T47D (cell line): Measurements from ENCODE around the gene AIF1L.
"Not testable (repeated sequence)": the region's sequence is repeated elsewhere in the genome, so short reads cannot be mapped to it uniquely, and the experiment has no call there.

Source experiments
- DNase-seq, 2 experiments: peaks; one replicate each; pipeline versions ENCODE4 v3.0.0 to v3.0.0-alpha.2; 2011 to 2012; ENCODE audit warnings: low read depth in 1 of 2, low spot score in 1 of 2
- JUND ChIP-seq: IDR thresholded peaks from 2 replicates; pipeline ENCODE4 v1.6.1; 2012; ENCODE audit warnings: low read depth
- in situ Hi-C: cut with HindIII; loops from 2 replicates; pipeline ENCODE4 v1.10.0; 2016; ENCODE audit warnings: low sequenced_read_pairs, low pct_unique_long_range_greater_than_20kb

Gene AIF1L

GRCh38 chr9:131097126-131097947 lies 1.0 kb downstream of the AIF1L start:
- DNase-seq, result no peak
- no peak for TF ChIP-seq JUND
- in situ Hi-C loops, result no loop called here

- in situ Hi-C loops, result no loop called here
- DNase-seq, result no peak
- TF ChIP-seq JUND, result no peak
Observed at GRCh38 chr9:131097948-131098278, 1.6 kb downstream of the AIF1L start.

- TF ChIP-seq JUND, result no peak
- in situ Hi-C loops, result no loop called here
- no peak for DNase-seq
Observed at GRCh38 chr9:131098391-131099101, 2.2 kb downstream of the AIF1L start.

- in situ Hi-C loops, result no loop called here
- TF ChIP-seq JUND, result no peak
- DNase-seq, result no peak
Observed at GRCh38 chr9:131099102-131099606, 2.8 kb downstream of the AIF1L start.

GRCh38 chr9:131099845-131100244 lies 3.5 kb downstream of the AIF1L start:
- DNase-seq, in situ Hi-C loops: not testable (repeated sequence)

DNA sequence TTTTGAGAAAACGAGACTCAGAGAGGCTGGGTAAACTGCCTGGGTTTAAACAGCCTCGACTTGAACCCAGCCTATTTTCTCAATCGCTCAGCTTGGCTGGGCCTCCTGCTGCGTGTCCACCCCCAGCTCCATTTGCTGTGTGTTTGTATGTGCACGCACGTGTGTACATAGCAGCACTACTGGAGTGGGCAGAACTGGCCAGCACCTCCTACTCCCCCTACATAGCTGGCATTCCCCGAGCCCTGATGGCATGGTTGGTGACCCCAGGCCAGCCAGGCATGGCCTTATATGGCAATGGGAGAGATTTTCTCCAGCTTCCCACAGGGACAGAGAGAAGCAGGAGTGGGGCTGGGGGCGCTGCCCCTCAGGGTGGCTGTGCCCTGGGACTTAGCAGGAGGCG lies 4.1 kb downstream of the AIF1L start:
- in situ Hi-C loops, result no loop called here
- TF ChIP-seq JUND, result no peak
- DNase-seq, result no peak

DNA sequence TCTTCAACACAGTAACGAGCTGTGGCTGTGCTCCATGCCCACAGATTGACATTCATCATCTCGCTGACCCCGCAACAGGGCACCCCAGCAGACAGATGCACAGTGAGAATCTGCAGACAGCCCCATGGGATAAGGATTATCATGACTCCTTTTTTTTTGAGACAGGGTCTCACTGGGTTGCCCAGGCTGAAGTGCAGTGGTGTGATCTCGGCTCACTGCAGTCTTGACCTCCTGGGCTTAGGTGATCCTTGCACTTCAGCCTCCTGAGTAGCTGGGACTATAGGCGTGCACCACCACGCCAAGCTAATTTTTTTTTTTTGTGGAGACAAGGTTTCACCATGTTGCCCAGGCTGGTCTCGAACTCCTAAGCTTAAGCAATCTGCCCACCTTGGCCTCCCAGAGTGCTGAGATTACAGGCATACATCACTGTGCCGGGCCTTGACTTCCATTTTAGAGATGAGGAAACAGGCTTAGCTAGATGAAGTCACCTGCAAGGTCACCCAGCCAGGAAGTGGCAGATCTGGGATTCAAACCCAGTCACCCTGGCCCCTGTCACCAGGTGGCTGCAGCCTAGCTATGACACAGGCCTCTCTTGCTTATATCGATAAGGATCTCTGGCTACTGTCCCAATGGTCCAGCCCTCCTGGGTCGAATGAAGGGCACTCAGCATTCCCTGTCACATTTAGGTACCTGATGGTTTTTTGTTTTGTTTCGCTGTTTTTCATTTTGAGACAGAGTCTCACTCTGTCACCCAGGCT lies 5.1 kb downstream of the AIF1L start:
- DNase-seq, result peak in 1 of 2 experiments; percentile 52
- in situ Hi-C loops, result no loop called here
- TF ChIP-seq JUND, result no peak

DNA sequence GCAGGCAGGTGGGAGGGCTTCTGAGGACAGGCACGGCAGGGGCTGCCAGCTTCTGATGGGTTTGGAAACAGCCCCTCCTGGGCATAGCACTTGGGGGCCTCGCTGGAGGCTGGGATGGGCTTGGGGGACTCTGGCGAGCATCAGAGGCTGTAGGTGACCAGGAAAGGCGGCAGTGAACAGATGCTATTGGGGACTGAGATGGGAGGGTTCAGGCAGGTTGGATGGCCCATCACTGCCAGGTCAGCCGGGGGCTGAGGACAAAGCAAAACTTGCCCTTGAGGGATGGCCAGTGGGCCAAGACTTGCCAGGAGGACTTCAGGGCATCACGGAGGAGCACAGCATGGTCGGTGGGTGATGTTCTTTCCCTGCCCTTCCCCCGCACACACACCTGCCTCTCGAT lies 6.7 kb downstream of the AIF1L start:
- in situ Hi-C loops, result no loop called here
- no peak for TF ChIP-seq JUND
- no peak for DNase-seq

- in situ Hi-C loops, result no loop called here
- TF ChIP-seq JUND, result no peak
- DNase-seq, result no peak
Observed at GRCh38 chr9:131103535-131103934, 7.2 kb downstream of the AIF1L start.

GRCh38 chr9:131104016-131104740 lies 7.8 kb downstream of the AIF1L start:
- no peak for TF ChIP-seq JUND
- no peak for DNase-seq
- in situ Hi-C loops, result no loop called here

DNA sequence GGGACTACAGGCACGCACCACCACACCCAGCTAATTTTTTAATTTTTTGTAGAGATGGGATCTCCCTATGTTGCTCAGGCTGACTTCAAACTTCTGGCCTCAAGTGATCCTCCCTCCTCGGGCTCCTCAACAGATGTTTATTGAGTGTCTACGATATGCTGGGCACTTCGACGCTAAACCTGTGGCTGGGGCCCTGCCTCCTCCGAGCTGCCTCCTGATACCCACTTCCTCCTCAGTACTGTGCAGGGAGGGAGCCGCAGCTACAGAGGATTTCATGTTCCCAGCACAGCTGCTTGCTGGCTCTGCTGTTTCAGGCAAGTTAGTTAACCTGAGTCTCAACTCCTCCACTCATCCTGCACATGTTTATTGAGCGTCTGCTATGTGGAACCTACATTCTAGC lies 9.6 kb downstream of the AIF1L start:
- DNase-seq, result no peak
- no peak for TF ChIP-seq JUND
- in situ Hi-C loops, result no loop called here

- no peak for TF ChIP-seq JUND
- in situ Hi-C loops, result no loop called here
- DNase-seq, result no peak
Observed at GRCh38 chr9:131107760-131108159, 11.4 kb downstream of the AIF1L start.
